K562 (cell line): ENCODE measurements around the gene SERPINE1. TPM values are rescaled to one million over a fixed set of nuclear protein-coding genes. Genes with fewer than 3 reads are reported as not detected.

ENCODE experiments used
- CSDE1 ChIP-seq, 2 experiments: fragments of 450-650 bp; IDR thresholded peaks; 2 replicates each; pipeline ENCODE4 v1.6.1; 2016; ENCODE audit warnings: mild to moderate bottlenecking in 1 of 2
- ERF ChIP-seq: fragments of 450-650 bp; formaldehyde crosslinking; IDR thresholded peaks from 2 replicates; pipeline ENCODE4 v1.4.0; 2020; ENCODE audit warnings: mild to moderate bottlenecking, mixed read lengths
- ETV6 ChIP-seq, 3 experiments: fragments of 150-350 bp in 1 of 3; sonication (generic) in 1 of 3; formaldehyde crosslinking in 1 of 3; IDR thresholded peaks; 2 replicates each; pipeline versions ENCODE4 v1.6.1 to v1.8.0; 2014 to 2022; ENCODE audit warnings: borderline replicate concordance in 2 of 3, low read depth in 2 of 3, antibody characterized with exemption in 1 of 3, low read length in 1 of 3, mild to moderate bottlenecking in 1 of 3, missing genetic modification reagents in 1 of 3
- FIP1L1 ChIP-seq: fragments of 200-400 bp; formaldehyde crosslinking; IDR thresholded peaks from 2 replicates; pipeline ENCODE4 v1.6.1; 2018; ENCODE audit warnings: mild to moderate bottlenecking, low read depth, low read length; ENCODE audit not compliant: poor library complexity, severe bottlenecking
- FOSL1 ChIP-seq: fragments of 200-800 bp; sonication (Bioruptor generic); conservative IDR thresholded peaks from 2 replicates; pipeline ENCODE4 v1.6.1; 2016; ENCODE audit warnings: missing genetic modification characterization, missing compliant biosample characterization
- MCM3 ChIP-seq: fragments of 450-650 bp; IDR thresholded peaks from 2 replicates; pipeline ENCODE4 v1.6.1; 2016
- MECOM ChIP-seq: fragments of 250-450 bp; sonication (Bioruptor Pico); IDR thresholded peaks from 2 replicates; pipeline ENCODE4 v1.8.0; 2022; ENCODE audit warnings: inconsistent platforms
- MTA3 ChIP-seq: fragments of 450-650 bp; formaldehyde crosslinking; IDR thresholded peaks from 2 replicates; pipeline ENCODE4 v1.6.1; 2017; ENCODE audit warnings: mild to moderate bottlenecking, borderline replicate concordance
- NR2C1 ChIP-seq, 2 experiments: fragments of 450-650 bp; IDR thresholded peaks; 2 replicates each; pipeline ENCODE4 v1.6.1; 2017; ENCODE audit warnings: mild to moderate bottlenecking in 2 of 2, antibody characterized with exemption in 1 of 2, inconsistent platforms in 1 of 2, missing compliant biosample characterization in 1 of 2, missing genetic modification characterization in 1 of 2
- OTX1 ChIP-seq: fragments of 450-650 bp; formaldehyde crosslinking; IDR thresholded peaks from 2 replicates; pipeline ENCODE4 v1.4.0; 2022; ENCODE audit warnings: mild to moderate bottlenecking
- PCBP1 ChIP-seq: fragments of 200-400 bp; formaldehyde crosslinking; IDR thresholded peaks from 2 replicates; pipeline ENCODE4 v1.6.1; 2018; ENCODE audit warnings: mild to moderate bottlenecking, low read depth, low read length; ENCODE audit not compliant: poor library complexity, severe bottlenecking
- PHB ChIP-seq: fragments of 250-450 bp; sonication (Bioruptor Pico); IDR thresholded peaks from 2 replicates; pipeline ENCODE4 v1.5.0; 2021
- POLR2B ChIP-seq: fragments of 450-650 bp; IDR thresholded peaks from 2 replicates; pipeline ENCODE4 v1.6.1; 2018; ENCODE audit warnings: low read depth; ENCODE audit not compliant: partially characterized antibody
- RBM39 ChIP-seq: fragments of 200-400 bp; formaldehyde crosslinking; optimal IDR thresholded peaks from 2 replicates; pipeline ENCODE3; 2018; ENCODE audit warnings: low read depth, low read length
- SRSF1 ChIP-seq: fragments of 200-400 bp; formaldehyde crosslinking; IDR thresholded peaks from 2 replicates; pipeline ENCODE4 v1.6.1; 2017; ENCODE audit warnings: mild to moderate bottlenecking, low read depth, low read length, moderate library complexity
- STAT5B ChIP-seq: fragments of 250-450 bp; sonication (Bioruptor Pico); IDR thresholded peaks from 2 replicates; pipeline ENCODE4 v1.8.0; 2021; ENCODE audit warnings: mild to moderate bottlenecking, inconsistent platforms
- SUPT5H ChIP-seq: fragments of 450-650 bp; IDR thresholded peaks from 2 replicates; pipeline ENCODE4 v1.6.1; 2016
- TCF7 ChIP-seq: sonication (generic); IDR thresholded peaks from 2 replicates; pipeline ENCODE4 v1.6.1; 2016; ENCODE audit warnings: antibody characterized with exemption, borderline replicate concordance
- ZKSCAN3 ChIP-seq: fragments of 250-450 bp; sonication (Bioruptor Pico); IDR thresholded peaks from 2 replicates; pipeline ENCODE4 v1.4.0; 2020
- ZNF174 ChIP-seq: fragments of 250-450 bp; sonication (Bioruptor Pico); IDR thresholded peaks from 2 replicates; pipeline ENCODE4 v1.4.0; 2020; ENCODE audit warnings: mild to moderate bottlenecking
- ZNF175 ChIP-seq: fragments of 200-800 bp; sonication (Bioruptor generic); IDR thresholded peaks from 2 replicates; pipeline ENCODE4 v1.6.1; 2016; ENCODE audit warnings: low read depth, mild to moderate bottlenecking, missing genetic modification characterization, missing compliant biosample characterization
- ZNF436 ChIP-seq: fragments of 250-450, 450-650 bp; sonication (Bioruptor Pico); formaldehyde crosslinking; IDR thresholded peaks from 2 replicates; pipeline ENCODE4 v1.7.0; 2020; ENCODE audit warnings: mild to moderate bottlenecking
- ZNF444 ChIP-seq: fragments of 250-450 bp; sonication (Bioruptor Pico); IDR thresholded peaks from 2 replicates; pipeline ENCODE4 v1.4.0; 2020; ENCODE audit warnings: mild to moderate bottlenecking, moderate library complexity
- ZNF830 ChIP-seq: fragments of 250-450 bp; sonication (Bioruptor Pico); IDR thresholded peaks from 2 replicates; pipeline ENCODE4 v1.5.0; 2021; ENCODE audit warnings: mild to moderate bottlenecking
- polyA plus RNA-seq, 8 experiments: library from polyadenylated mRNA; depleted of rRNA in 4 of 8; stranded (reverse) in 5 of 8; unstranded in 3 of 8; fragments of >200 nt; fragmentation: Nextera tagmentation in 2 of 8; fragmentation: Illumina TruSeq in 1 of 8; extraction: Ambion mirVana in 2 of 8; extraction: Trizol in 1 of 8; gene quantifications; 2 replicates each; pipeline versions ENCODE4 v1.2.1 to v1.2.3, GENCODE V29; 2011 to 2014; ENCODE audit warnings: inconsistent platforms in 1 of 8, missing spikeins in 1 of 8
- total RNA-seq, 7 experiments: library from RNA; depleted of rRNA in 6 of 7; stranded (reverse); fragments of >200 nt in 6 of 7; fragmentation: Illumina TruSeq in 2 of 7; extraction: Trizol in 2 of 7; gene quantifications; 2 replicates each; pipeline versions ENCODE4 v1.2.1 to v1.2.3, GENCODE V29; 2011 to 2021; ENCODE audit warnings: low replicate concordance in 1 of 7
- TF ChIP-seq, protein P1 (sequence below): fragments of 200-800 bp; sonication (Bioruptor generic); IDR thresholded peaks from 2 replicates; pipeline ENCODE4 v1.6.1; 2017; ENCODE audit warnings: missing genetic modification characterization, missing compliant biosample characterization
- TF ChIP-seq, protein P2 (sequence below): IDR thresholded peaks from 3 replicates; pipeline ENCODE4 v1.6.1; 2011; ENCODE audit warnings: borderline replicate concordance, mild to moderate bottlenecking; ENCODE audit not compliant: insufficient read length, insufficient read depth
- TF ChIP-seq, protein P3 (sequence below): fragments of 250-450 bp; sonication (Bioruptor Pico); IDR thresholded peaks from 2 replicates; pipeline ENCODE4 v1.6.1; 2021; ENCODE audit warnings: mild to moderate bottlenecking

SERPINE1 gene
- total and polyA plus RNA-seq, 9 of the 15 experiments (the other 6 are each of a cell fraction or from before 2014, with no cell fraction given), result 0.22 to 4.8 (median 0.91) TPM

DNA sequence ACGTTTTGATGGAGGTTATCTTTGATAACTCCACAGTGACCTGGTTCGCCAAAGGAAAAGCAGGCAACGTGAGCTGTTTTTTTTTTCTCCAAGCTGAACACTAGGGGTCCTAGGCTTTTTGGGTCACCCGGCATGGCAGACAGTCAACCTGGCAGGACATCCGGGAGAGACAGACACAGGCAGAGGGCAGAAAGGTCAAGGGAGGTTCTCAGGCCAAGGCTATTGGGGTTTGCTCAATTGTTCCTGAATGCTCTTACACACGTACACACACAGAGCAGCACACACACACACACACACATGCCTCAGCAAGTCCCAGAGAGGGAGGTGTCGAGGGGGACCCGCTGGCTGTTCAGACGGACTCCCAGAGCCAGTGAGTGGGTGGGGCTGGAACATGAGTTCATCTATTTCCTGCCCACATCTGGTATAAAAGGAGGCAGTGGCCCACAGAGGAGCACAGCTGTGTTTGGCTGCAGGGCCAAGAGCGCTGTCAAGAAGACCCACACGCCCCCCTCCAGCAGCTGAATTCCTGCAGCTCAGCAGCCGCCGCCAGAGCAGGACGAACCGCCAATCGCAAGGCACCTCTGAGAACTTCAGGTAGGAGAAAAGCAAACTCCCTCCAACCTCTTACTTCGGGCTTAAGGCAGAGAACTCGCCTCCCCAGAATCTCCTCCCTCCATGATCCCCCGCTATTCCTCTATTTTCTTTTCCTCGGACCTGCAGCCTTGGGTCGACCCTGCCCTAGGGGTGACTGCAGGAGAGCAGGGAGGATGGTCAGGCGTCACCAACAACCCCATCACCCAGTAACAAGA is at the start of gene SERPINE1 (continued):
- no peak for TF ChIP-seq MCM3
- no peak for TF ChIP-seq OTX1 (CRISPR knock-in tag)
- TF ChIP-seq ERF (CRISPR knock-in tag), result 0 out of 2 replicates have a peak, but pooled peaks have one; percentile 15
- TF ChIP-seq ZNF444 (CRISPR knock-in tag), result no peak
- TF ChIP-seq, protein P1, sequence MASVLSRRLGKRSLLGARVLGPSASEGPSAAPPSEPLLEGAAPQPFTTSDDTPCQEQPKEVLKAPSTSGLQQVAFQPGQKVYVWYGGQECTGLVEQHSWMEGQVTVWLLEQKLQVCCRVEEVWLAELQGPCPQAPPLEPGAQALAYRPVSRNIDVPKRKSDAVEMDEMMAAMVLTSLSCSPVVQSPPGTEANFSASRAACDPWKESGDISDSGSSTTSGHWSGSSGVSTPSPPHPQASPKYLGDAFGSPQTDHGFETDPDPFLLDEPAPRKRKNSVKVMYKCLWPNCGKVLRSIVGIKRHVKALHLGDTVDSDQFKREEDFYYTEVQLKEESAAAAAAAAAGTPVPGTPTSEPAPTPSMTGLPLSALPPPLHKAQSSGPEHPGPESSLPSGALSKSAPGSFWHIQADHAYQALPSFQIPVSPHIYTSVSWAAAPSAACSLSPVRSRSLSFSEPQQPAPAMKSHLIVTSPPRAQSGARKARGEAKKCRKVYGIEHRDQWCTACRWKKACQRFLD (CRISPR knock-in tag), result peak; percentile 74; the same call in 1 of the 2 replicates
- TF ChIP-seq SRSF1, result no peak
- no peak for TF ChIP-seq RBM39
- peak; percentile 23 for TF ChIP-seq POLR2B
- TF ChIP-seq ETV6 (IDR thresholded peaks at IDR 0.05; ENCODE audit: borderline replicate concordance in 1 of 2, low read depth in 2 of 2, low read length in 1 of 2), result no peak
- TF ChIP-seq ETV6 (CRISPR knock-in tag; IDR thresholded peaks at IDR 0.05; ENCODE audit: borderline replicate concordance), result no peak
- TF ChIP-seq ZNF175 (CRISPR knock-in tag), result no peak
- peak; percentile 39; the same call in 1 of the 2 replicates for TF ChIP-seq ZNF830 (CRISPR knock-in tag)
- 0 out of 2 replicates have a peak, but pooled peaks have one; percentile 51 for TF ChIP-seq FOSL1 (tag)
- no peak for TF ChIP-seq ZKSCAN3 (CRISPR knock-in tag)
- TF ChIP-seq, protein P2, sequence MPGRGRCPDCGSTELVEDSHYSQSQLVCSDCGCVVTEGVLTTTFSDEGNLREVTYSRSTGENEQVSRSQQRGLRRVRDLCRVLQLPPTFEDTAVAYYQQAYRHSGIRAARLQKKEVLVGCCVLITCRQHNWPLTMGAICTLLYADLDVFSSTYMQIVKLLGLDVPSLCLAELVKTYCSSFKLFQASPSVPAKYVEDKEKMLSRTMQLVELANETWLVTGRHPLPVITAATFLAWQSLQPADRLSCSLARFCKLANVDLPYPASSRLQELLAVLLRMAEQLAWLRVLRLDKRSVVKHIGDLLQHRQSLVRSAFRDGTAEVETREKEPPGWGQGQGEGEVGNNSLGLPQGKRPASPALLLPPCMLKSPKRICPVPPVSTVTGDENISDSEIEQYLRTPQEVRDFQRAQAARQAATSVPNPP, result no peak
- TF ChIP-seq ZNF174 (CRISPR knock-in tag), result no peak
- no peak for TF ChIP-seq ZNF436 (CRISPR knock-in tag)
- TF ChIP-seq MECOM, result no peak
- TF ChIP-seq, protein P3, sequence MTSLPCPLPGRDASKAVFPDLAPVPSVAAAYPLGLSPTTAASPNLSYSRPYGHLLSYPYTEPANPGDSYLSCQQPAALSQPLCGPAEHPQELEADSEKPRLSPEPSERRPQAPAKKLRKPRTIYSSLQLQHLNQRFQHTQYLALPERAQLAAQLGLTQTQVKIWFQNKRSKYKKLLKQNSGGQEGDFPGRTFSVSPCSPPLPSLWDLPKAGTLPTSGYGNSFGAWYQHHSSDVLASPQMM (CRISPR knock-in tag), result no peak
- TF ChIP-seq NR2C1 (IDR thresholded peaks at IDR 0.05), result no peak
- peak; percentile 49; the same call in 1 of the 2 replicates for TF ChIP-seq NR2C1 (tag; IDR thresholded peaks at IDR 0.05)
- TF ChIP-seq SUPT5H, result no peak; the same call in 1 of the 2 replicates
- TF ChIP-seq TCF7, result no peak
- no peak for TF ChIP-seq FIP1L1
- no peak for TF ChIP-seq PCBP1
- TF ChIP-seq PHB (CRISPR knock-in tag), result no peak
- 0 out of 2 replicates have a peak, but pooled peaks have one; percentile 55 for TF ChIP-seq MTA3
- TF ChIP-seq CSDE1 (IDR thresholded peaks at IDR 0.05), result no peak
- no peak for TF ChIP-seq STAT5B (CRISPR knock-in tag)
